GM12874 (cell line): ENCODE results near the gene ST6GALNAC6.

Experiments used
- TF ChIP-seq, protein P1 (sequence below): IDR thresholded peaks from 2 replicates; pipeline ENCODE4 v1.5.1; 2011; ENCODE audit warnings: low read depth, mild to moderate bottlenecking, control low read depth, low read length, moderate library complexity; ENCODE audit not compliant: insufficient read depth

Gene ST6GALNAC6

DNA sequence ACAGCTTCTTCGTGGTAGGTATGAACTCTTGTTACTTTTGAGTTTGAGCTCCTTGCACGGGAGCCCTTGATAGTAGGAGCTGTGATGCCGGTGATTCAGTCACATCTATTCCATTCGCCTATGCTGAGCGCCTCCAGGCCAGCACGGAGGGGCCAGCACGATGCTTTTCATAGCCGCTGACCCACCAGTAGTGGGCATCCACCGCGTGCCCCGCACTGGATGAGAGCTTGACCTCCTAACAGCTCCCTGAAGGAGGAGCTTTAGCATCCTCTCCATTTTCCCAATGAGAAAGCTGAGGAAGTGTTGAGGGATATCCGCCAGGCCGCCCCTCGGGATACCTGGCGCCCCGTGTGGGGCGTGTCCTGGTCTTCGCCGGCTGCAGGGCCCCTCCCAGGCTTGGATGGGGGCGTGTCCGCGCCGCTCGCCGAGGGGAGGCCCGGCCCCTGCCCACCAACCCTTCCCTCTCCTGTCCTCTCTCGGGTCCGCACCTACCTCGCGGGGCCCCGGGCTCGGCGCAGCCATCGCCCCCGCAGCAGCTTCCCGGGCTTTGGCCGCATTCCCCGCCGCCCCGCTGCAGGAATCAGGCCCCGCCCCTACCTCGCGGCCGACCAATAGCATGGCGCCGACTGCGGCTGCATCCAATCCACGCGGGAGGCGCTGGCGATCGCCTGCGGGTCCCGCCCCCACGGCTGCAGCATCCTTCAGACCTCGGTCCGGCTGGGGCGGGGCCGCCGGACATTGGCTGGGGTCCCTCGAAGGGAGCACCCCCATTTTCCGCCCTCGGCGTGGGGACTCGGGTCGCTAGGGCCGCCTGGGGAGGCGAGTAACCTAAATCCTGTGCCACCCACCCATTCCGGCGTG, 31.1 kb upstream of the ST6GALNAC6 start, which contains the start of gene PIP5KL1:
Gene PIP5KL1, minus strand, starts transcription at position 547 of the 861 bp plus-strand sequence. Its CDS starts 25 bp downstream, at position 522.
- TF ChIP-seq, protein P1, sequence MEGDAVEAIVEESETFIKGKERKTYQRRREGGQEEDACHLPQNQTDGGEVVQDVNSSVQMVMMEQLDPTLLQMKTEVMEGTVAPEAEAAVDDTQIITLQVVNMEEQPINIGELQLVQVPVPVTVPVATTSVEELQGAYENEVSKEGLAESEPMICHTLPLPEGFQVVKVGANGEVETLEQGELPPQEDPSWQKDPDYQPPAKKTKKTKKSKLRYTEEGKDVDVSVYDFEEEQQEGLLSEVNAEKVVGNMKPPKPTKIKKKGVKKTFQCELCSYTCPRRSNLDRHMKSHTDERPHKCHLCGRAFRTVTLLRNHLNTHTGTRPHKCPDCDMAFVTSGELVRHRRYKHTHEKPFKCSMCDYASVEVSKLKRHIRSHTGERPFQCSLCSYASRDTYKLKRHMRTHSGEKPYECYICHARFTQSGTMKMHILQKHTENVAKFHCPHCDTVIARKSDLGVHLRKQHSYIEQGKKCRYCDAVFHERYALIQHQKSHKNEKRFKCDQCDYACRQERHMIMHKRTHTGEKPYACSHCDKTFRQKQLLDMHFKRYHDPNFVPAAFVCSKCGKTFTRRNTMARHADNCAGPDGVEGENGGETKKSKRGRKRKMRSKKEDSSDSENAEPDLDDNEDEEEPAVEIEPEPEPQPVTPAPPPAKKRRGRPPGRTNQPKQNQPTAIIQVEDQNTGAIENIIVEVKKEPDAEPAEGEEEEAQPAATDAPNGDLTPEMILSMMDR, result no peak

DNA sequence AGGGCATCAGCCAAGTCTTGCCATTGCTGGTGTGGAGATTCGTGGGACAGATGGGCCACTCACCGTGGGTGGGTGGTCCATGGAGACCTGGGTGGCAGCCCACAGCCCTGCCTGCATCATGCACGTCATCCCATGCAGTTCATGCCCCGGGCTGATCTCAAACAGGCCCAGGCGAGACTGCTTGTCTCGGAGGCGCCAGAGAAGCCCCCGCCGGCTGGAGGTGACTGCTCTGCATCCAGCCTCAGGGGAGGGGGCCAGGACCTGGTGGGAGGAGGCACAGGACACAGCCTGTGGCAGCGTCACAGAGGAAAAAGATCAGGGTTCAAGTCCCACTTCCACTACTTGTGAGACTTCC, 30.2 kb upstream of the ST6GALNAC6 start:
- TF ChIP-seq, protein P1, result no peak

DNA sequence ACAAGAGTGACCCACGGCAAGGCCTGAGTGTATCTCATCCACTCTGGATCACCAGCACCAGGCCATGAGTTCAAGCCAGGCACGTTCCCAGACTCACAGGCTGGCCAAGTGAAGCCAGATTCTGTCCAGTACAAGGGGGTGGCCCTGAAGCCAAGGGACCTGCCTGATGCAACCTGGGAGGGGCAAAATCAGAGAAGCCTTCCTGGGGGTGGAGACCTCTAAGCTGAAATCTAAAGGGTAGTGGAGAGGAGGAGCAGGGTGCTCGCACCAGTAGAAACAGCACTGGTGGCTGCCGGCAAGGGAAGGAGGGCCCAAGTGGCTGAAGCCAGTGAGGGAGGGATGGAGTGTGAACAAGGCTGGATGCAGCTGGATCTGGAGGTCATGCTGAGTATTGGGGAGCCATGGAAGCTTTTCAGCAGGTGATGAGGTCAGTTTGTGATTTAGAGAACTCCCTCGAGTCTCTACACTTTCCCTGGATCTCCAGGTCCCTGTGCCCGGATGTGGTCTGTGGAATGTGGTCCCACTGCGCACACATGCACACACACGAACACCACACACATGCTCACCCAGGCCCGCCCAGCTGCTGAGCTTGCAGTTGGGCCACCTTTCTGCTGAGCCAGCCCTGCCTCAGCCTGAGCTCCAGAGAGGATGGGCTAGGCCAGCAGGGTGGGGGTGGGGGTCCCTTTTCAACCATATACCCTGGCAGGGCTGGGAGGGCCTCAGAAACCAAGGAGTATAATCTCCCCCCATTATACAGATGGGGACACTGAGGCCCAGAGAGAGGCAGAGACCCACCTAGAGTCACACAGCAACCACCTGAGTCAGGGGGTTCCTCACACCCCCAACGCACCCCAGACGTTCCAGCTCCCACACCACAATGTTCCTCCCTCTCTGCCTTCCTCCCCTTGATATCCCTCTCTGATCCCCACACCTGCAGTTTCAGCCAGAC, 29.5 kb upstream of the ST6GALNAC6 start:
- TF ChIP-seq, protein P1, result no peak

DNA sequence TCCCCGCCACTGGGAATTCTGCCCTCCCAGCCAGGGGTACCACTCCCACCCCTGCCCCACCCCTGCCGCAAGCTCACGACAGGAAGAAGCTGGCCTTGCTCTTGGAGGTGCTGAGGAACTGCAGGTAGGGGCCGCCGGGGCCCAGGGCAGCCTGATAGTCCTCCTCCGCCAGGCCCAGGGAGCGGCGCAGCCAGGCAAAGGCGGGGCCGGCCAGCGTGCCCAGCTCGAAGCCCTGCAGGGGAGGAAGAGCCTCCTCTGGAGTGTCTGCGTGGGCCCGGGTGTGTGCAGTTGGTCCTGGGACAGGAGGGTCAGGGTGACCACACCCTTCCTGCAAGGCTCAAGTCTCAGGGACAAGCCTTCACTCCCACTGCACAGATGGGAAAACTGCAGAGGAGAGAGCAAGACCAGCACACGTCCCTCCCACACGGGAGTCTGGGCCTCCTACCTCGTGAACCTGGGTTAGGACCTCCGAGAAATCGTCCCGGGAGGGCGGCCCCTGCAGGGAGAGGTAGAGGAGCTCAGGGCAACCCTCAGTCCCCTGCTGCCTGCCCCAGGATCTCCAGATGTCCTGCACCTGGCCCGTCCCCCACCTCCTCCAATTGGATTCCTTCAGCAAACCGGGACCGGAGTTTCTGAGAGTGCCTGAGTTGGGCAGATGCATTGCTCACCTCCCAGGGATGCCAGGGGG, 28.7 kb upstream of the ST6GALNAC6 start:
- TF ChIP-seq, protein P1, result no peak

DNA sequence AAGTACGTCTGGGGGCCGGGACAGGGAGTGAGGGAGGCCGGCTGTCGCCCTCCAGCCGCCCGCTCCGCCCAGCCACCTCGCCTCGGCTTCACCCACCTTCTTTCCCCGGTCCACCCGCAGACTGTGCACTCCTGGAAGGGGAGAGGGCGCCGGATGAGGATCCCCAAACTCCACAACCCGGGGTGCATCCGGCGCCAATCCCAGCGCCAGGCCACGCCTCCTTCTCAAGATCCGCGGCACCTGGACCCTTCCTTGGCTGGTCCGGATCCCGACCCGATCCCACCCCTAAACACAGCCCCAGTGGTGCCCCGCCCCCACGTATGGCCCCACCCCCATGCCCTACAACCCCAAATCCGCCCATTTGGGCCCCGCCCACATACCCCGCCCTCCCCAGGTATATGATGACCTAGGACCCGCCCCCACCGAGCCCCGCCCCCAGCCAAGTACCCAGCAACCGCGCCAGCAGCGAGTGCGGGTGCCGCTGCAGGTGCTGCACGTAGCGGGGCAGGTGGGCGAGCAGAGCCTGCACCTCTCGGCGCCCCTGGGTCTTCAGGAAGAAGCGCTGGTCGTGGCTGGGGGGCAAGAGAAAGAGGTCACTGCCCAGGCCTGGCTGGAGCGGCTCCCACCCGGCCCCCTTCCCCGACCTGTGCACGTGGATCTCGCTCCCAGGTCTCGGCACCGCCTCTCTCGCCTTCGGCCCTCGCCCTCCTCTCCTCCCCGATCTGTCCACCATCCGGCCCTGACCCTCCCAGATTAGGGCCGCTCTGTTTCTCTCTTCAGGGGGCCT, 28.0 kb upstream of the ST6GALNAC6 start:
- TF ChIP-seq, protein P1, result no peak

DNA sequence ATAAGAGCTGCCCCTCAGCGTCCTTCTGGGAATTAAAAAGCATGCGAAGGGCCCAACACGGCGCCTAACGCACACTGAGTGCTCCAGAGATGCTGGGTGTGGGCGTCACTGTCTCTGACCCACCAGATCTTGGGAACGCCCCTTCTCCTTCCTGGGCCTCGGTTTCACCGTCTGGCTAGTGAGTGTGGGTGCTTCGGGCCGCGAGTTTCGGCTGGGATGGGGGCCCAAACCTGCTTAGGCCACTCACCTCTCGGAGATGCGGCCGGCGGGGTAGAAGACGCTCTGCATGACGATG, 27.4 kb upstream of the ST6GALNAC6 start:
- TF ChIP-seq, protein P1, result no peak
